SU-DHL-6 (cell line): ENCODE data around the gene ZNF516.

ENCODE experiments used
- EZH2phosphoT487 ChIP-seq: fragments of 200-600 bp; sonication (generic), shearing (Covaris generic); conservative IDR thresholded peaks from 2 replicates; pipeline ENCODE4 v1.6.1; 2018; ENCODE audit warnings: mild to moderate bottlenecking, antibody characterized with exemption, low read length, moderate library complexity, mixed read lengths
- TF ChIP-seq, protein P1 (sequence below): fragments of 200-600 bp; sonication (generic); IDR thresholded peaks from one replicate; pipeline ENCODE4 v1.5.1; 2017; ENCODE audit warnings: antibody characterized with exemption, mild to moderate bottlenecking, low read length, moderate library complexity; ENCODE audit not compliant: insufficient read depth, poor library complexity, severe bottlenecking

DNA sequence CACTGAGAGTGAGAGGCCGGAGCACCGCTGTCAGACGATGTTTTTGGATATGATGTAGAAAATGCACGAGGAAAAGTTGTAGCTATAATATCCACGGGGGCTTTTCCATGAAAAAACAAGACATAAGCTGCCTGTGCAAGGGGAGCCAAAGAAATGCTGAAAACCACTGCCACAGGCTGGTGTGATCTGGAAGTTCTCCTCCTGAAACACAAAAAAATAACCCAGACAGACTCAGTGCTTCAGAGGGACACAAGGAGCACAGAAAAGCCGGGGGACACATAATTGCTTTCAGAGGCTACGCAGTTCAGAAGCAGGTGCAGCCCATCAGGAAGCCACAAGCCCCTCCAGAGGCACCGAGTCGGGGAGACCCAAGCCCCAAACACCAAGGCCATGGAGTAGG is 98.2 kb downstream of the ZNF516 start:
- TF ChIP-seq, protein P1, sequence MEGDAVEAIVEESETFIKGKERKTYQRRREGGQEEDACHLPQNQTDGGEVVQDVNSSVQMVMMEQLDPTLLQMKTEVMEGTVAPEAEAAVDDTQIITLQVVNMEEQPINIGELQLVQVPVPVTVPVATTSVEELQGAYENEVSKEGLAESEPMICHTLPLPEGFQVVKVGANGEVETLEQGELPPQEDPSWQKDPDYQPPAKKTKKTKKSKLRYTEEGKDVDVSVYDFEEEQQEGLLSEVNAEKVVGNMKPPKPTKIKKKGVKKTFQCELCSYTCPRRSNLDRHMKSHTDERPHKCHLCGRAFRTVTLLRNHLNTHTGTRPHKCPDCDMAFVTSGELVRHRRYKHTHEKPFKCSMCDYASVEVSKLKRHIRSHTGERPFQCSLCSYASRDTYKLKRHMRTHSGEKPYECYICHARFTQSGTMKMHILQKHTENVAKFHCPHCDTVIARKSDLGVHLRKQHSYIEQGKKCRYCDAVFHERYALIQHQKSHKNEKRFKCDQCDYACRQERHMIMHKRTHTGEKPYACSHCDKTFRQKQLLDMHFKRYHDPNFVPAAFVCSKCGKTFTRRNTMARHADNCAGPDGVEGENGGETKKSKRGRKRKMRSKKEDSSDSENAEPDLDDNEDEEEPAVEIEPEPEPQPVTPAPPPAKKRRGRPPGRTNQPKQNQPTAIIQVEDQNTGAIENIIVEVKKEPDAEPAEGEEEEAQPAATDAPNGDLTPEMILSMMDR, result no peak
- no peak for TF ChIP-seq EZH2phosphoT487
